Breast epithelium (tissue), 3 donors: ENCODE measurements around the gene SYT5.

Experiments
- POLR2A ChIP-seq: fragments of 450-650 bp; IDR thresholded peaks from one replicate; pipeline ENCODE4 v1.6.1; 2016; ENCODE audit warnings: antibody characterized with exemption, mild to moderate bottlenecking, moderate library complexity
- POLR2AphosphoS5 ChIP-seq, 3 donors: sonication (generic); formaldehyde crosslinking; IDR thresholded peaks; one replicate each; pipeline ENCODE4 v1.6.1; 2017; ENCODE audit warnings: antibody characterized with exemption in 3 of 3
- TF ChIP-seq, protein P1 (sequence below), 3 donors: fragments of 450-650 bp; IDR thresholded peaks; one replicate each; pipeline ENCODE4 v1.5.1; 2016 to 2017; ENCODE audit warnings: antibody characterized with exemption in 3 of 3, mild to moderate bottlenecking in 3 of 3, moderate library complexity in 3 of 3

DNA sequence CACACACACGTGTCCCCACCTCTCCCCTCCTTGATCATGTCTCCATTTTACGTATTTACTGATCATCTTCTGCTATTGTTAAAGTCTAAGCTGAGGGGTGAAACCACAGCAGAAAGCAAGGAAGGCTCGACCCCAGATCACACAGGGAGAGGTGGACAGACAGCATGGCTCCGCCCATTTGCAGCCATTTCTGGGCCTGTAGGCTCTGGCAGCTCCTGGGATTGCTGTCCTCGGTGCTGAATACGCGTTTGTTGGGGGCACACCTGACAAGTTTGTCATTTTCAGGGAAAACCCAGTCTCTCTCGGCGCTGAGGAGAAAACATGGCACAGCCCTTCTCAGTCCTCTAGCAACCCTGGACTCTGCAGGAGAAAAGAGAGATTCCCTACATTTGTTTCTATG is 40.4 kb upstream of the SYT5 start:
- TF ChIP-seq, protein P1, sequence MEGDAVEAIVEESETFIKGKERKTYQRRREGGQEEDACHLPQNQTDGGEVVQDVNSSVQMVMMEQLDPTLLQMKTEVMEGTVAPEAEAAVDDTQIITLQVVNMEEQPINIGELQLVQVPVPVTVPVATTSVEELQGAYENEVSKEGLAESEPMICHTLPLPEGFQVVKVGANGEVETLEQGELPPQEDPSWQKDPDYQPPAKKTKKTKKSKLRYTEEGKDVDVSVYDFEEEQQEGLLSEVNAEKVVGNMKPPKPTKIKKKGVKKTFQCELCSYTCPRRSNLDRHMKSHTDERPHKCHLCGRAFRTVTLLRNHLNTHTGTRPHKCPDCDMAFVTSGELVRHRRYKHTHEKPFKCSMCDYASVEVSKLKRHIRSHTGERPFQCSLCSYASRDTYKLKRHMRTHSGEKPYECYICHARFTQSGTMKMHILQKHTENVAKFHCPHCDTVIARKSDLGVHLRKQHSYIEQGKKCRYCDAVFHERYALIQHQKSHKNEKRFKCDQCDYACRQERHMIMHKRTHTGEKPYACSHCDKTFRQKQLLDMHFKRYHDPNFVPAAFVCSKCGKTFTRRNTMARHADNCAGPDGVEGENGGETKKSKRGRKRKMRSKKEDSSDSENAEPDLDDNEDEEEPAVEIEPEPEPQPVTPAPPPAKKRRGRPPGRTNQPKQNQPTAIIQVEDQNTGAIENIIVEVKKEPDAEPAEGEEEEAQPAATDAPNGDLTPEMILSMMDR (IDR thresholded peaks at IDR 0.05) = no peak
- TF ChIP-seq POLR2A (no peak), POLR2AphosphoS5 (IDR thresholded peaks at IDR 0.05) (no peak)
